NB4 (cell line): Measurements from ENCODE around the gene NUMA1.

Experiments
- MYC ChIP-seq: IDR thresholded peaks from 2 replicates; pipeline ENCODE4 v1.6.1; 2011; ENCODE audit warnings: low read depth, low read length
- POLR2A ChIP-seq: IDR thresholded peaks from 2 replicates; pipeline ENCODE4 v1.6.1; 2011; ENCODE audit warnings: mild to moderate bottlenecking; ENCODE audit not compliant: insufficient read length; ENCODE audit errors: extremely low read depth
- TF ChIP-seq, protein P1 (sequence below): IDR thresholded peaks from one replicate; pipeline ENCODE4 v1.5.1; 2012; ENCODE audit warnings: low read depth, low read length
- TF ChIP-seq, protein P2 (sequence below): IDR thresholded peaks from 2 replicates; pipeline ENCODE4 v1.6.1; 2011; ENCODE audit warnings: low read depth, low read length

DNA sequence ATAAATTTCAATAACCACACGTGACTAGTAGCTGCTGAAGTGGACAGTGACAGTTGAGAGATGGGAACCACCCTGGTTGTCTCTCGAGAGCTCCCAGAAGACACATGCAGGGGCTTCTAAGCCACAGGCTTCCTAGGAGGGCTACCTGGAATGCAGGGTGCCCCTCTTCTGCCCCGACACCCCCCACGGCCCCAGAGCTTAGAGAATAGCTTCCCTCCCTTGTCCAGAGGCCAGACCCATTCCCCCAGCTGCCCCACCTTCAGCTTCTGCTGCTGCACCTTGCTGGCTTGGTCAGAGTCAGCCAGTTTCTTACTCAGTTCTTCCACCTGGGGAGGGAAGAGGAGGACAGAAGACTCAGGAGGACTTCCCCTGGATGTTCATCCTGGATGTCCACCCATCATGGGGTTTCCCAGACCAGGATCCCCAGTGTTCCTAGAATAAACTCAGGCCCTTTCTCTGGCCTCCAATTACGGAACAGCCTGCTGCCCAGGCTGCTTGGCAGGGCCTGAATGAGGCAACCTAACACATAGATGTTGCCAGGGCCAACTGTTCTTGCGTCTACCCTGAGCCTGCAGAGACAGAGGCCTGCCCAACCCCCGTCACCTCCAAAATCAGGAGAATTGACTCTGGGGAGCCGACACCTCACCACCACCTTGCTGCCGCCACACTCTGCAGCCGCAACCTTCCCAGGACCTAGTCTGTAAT is 69.7 kb downstream of the NUMA1 start:
- TF ChIP-seq, protein P1, sequence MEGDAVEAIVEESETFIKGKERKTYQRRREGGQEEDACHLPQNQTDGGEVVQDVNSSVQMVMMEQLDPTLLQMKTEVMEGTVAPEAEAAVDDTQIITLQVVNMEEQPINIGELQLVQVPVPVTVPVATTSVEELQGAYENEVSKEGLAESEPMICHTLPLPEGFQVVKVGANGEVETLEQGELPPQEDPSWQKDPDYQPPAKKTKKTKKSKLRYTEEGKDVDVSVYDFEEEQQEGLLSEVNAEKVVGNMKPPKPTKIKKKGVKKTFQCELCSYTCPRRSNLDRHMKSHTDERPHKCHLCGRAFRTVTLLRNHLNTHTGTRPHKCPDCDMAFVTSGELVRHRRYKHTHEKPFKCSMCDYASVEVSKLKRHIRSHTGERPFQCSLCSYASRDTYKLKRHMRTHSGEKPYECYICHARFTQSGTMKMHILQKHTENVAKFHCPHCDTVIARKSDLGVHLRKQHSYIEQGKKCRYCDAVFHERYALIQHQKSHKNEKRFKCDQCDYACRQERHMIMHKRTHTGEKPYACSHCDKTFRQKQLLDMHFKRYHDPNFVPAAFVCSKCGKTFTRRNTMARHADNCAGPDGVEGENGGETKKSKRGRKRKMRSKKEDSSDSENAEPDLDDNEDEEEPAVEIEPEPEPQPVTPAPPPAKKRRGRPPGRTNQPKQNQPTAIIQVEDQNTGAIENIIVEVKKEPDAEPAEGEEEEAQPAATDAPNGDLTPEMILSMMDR, result no peak
- TF ChIP-seq POLR2A, result no peak
- TF ChIP-seq, protein P2, sequence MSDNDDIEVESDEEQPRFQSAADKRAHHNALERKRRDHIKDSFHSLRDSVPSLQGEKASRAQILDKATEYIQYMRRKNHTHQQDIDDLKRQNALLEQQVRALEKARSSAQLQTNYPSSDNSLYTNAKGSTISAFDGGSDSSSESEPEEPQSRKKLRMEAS, result no peak
- TF ChIP-seq MYC, result no peak
